RPMI7951 (cell line): Measurements from ENCODE around the gene ZNF408. TPM values are rescaled to one million over a fixed set of nuclear protein-coding genes. Genes with fewer than 3 reads are reported as not detected.
A peak's percentile ranks its signal among the peaks of the same experiment; 100 is the strongest.
"Not testable (repeated sequence)": the region's sequence is repeated elsewhere in the genome, so short reads cannot be mapped to it uniquely, and the experiment has no call there.

ENCODE experiments used
- DNase-seq: peaks from one replicate; pipeline ENCODE4 v3.0.0-alpha.2; 2012; ENCODE audit warnings: low read depth
- total RNA-seq: library from RNA; depleted of rRNA; stranded (reverse); fragments of >200 nt; shearing (Covaris generic); gene quantifications from 2 replicates; pipeline ENCODE4 v1.2.3, GENCODE V29; 2014

ZNF408 gene
- total RNA-seq, 1 experiment from 2014 or later: 4.7 TPM

DNA sequence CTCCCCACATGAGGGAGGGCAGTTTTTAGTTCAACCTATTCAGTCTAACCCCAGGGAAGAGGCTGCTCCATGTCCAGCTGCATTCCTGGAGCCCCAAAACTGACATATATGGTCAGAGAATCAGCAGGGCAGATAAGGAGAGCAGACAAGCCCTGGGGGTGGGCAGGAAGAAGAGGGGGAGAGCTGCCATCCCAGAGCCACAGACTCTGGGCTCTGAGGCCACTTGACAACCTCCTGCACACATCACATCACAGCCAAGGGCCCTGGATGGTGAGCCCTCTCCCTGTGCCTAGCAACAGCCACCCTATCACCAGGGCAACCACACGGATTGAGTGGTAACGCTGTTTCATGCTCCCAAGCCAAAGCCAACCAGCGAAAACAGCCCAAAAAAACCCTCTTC, 3.5 kb upstream of the ZNF408 start:
- no peak for DNase-seq

DNA sequence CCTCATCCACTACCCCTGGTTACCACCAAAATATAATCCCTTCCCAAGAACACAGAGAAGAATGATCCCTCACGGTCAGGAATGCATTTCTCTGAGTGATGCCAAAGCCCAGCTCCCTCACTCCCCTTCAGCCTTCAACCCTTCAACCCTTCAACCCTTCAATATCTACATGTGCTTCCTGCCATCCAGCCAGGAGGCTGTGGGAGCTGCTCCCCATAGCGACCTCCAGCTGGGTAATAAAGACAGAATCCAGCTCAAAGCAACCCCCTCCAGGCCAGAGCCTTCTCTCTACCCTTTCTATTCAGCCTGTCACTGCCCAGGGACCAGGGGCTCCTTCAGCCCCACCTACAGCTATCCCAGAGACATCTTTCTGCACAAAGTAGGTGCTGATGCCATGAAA, 3.1 kb upstream of the ZNF408 start:
- no peak for DNase-seq

DNA sequence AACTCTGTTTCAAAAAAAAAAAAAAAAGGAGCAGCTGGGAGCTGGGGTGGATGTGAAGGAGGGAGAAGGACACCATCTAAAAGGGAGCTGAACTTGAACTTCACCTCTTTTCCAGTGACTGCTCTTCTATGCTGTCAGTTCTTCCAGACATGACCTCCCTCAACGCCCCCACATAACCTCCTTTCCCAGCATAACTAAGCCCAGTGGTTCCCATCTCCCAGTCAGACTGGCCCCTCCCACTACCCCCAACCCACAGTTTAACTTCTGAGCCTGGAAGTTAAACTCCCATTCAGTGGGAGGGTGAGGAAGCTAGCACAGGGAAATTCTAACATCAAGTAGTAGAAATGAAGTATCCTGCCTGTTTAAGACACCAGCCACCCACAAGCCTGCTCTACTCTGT, 2.2 kb upstream of the ZNF408 start:
- DNase-seq: no peak

DNA sequence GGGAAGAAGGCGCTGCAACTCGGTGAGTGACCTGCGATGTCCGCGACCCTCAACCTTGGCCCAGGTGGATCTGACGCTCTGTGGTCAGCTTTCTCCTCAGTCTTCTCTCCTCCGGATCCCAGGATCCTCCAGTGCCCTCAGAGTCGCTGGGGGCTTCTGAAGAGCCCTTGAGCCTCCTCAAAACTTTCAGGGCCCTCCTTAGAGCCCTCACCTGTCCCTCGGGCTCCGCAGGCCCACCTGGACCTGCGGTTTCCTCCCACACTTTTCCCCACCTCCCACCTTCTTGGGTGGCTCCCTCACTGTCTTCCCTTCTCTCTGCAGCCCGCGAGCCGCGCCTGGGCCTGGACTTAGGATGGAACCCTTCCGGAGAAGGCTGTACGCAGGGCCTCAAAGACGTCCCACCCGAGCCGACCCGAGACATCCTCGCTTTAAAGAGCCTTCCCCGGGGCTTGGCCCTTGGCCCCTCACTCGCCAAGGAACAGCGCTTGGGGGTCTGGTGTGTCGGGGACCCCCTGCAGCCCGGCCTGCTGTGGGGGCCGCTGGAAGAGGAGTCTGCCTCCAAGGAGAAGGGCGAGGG, 335 bp downstream of the ZNF408 start:
- no peak for DNase-seq

DNA sequence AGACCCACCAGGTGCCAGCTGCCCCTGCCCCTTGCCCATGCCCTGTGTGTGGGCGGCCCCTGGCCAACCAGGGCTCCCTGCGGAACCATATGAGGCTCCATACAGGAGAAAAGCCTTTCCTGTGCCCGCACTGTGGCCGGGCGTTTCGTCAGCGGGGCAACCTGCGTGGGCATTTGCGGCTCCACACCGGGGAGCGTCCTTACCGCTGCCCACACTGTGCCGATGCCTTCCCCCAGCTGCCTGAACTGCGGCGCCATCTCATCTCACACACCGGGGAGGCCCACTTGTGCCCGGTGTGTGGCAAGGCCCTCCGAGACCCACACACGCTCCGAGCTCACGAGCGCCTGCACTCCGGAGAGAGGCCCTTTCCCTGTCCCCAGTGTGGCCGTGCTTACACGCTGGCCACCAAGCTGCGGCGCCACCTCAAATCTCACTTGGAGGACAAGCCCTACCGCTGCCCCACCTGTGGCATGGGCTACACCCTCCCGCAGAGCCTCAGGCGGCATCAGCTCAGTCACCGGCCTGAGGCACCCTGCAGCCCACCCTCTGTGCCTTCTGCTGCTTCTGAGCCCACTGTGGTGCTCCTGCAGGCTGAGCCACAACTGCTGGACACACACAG, 4.3 kb downstream of the ZNF408 start:
- DNase-seq: no peak

DNA sequence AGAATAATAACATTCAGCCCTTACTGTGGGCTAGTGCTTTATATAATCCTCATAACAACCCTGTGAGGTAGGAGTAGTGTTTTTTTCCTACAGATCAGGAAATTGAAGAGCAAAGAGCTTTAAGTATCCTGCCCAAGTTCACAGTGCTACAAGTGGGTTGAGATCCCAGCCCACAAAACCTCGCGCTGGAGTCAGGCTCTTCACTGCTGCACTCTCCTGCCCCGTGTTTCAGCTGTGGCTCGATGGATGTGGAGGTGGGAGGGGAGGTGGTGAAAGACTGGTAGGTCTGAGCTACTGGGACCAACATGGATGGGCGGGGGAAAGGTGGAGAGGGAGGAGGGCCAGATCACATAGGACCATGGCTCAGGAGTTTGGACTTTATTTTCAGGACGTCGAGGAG, 6.1 kb downstream of the ZNF408 start:
- no peak for DNase-seq

DNA sequence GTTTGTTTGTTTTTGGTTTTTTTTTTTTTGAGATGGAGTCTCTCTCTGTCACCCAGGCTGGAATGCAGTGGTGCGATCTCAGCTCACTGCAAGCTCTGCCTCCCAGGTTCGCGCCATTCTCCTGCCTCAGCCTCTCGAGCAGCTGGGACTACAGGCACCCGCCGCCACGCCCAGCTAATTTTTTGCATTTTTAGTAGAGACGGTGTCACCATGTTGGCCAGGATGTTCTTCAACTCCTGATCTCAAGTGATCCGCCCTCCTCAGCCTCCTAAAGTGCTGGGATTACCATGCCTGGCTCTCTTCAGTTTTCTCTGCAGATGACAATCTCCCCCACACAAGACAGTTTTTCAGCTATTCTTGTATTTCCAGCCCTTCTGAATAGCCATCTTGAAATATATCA, 8.5 kb downstream of the ZNF408 start:
- not testable (repeated sequence) for DNase-seq

DNA sequence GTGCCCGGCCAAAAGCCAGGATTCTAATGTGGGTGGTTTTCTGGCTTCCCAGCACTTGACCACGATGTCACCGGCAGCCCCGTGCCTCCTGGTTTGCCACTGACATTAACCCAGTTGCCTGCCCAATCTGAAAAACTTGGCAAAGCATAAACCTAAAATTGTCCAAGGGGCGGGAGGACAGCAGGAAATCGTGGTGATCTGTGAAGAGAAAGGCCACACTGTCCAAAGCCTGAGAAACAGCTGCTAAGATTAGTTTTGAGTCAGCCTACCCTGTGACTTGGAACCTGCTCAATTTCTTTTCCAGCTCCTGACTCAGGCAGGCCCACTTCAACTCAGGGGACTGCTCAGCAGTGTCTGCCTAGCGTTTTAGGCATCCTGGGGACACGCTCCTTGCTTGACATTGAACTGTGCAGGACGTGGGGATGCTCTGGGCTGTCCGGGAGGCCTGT, 10.0 kb downstream of the ZNF408 start:
- peak; percentile 92 for DNase-seq

DNA sequence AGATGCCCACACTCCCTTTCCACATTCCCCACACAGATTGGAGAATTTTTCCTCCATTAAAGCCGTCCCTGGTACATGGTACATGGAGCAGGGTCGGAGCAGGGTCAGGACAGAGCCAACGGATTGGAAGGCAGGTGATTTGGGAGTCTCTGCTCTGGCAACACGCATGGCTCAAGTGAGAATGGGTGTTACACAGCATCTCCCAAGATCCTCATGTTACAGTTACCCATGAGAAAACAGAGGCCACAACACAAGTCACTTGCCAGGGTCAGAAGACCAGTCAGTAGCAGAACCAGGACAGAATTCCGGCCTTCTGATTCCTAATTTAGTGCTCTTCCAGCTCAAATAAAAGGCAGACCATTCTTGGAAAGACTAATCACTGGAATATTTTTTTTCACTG, 10.5 kb downstream of the ZNF408 start:
- no peak for DNase-seq

DNA sequence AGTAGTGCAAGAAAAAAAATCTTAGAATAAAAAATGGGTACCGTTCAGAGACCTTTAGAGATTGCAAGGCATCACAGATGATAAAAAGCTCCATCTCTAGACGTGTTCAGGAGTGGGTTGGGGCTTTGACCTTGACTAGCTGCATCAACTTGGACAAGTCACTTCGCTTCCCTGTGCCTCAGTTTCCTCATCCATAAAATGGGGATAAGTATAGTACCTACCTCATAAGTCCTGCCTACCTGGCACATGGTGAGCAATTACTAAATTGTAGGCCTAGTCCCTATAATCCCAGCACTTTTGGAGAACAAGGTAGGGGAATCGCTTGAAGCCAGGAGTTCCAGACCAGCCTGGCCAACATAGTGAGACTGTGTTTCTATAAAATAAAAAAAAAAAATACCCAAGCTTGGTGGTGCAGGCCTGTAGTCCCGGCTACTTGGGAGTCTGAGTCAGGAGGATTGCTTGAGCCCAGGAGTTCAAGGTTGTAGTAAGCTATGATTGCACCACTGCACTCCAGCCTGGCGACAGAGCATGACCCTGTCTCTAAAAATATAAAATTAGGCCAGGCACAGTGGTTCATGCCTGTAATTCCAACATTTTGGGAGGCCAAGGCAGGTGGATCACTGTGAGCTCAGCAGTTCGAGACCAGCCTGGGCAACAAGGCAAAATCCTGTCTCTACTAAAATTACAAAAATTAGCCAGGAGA, 12.2 kb downstream of the ZNF408 start:
- DNase-seq: no peak

DNA sequence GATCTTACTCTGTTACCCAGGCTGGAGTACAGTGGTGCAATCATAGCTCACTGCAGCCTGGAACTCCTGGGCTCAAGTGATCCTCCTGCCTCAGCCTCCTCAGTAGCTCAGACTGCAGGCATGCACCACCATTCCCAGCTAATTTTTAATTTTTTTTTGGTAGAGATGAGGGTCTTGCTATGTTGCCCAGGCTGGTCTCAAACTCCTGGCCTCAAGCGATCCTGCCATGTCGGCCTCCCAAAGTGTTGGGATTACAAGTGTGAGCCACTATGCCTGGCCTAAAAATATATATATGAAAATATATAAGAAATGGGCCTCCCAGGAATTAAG, 17.0 kb downstream of the ZNF408 start:
- DNase-seq: not testable (repeated sequence)

DNA sequence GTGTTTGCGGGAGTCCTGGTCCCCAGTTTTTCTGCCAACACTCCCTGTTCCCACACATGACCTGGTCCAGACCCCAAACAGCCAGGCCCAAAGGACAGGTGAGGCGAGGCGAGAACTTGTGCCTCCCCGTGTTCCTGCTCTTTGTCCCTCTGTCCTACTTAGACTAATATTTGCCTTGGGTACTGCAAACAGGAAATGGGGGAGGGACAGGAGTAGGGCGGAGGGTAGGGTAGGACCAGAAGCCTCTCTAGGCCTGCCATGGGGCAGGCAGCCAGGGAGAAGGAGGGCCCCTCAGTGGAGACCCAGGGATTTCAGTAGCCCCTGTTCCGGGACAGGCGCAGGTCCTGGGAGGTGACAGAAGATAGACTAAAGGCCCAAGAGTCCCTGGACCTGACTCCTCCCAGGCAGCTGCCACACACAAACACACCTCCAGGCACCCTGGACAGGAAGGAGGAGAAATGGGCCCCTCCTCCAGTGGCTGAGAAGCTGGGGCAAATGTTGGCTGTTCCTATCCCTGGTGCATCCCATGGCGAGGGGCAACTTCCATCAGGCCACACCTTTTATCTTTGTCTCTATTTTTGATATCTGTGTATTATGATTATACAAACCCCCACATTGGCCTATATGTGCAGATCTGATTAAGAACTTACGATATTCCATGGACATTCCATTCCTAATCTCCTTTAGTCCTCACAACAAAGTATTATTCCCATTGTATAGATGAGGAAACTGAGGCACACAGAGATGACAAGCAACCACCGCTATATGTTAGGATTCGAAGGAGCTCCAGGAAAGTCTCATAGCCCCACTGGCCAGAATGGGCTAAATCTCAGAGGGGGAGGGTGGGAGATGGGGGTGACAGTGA, 17.6 kb downstream of the ZNF408 start:
- DNase-seq: no peak

DNA sequence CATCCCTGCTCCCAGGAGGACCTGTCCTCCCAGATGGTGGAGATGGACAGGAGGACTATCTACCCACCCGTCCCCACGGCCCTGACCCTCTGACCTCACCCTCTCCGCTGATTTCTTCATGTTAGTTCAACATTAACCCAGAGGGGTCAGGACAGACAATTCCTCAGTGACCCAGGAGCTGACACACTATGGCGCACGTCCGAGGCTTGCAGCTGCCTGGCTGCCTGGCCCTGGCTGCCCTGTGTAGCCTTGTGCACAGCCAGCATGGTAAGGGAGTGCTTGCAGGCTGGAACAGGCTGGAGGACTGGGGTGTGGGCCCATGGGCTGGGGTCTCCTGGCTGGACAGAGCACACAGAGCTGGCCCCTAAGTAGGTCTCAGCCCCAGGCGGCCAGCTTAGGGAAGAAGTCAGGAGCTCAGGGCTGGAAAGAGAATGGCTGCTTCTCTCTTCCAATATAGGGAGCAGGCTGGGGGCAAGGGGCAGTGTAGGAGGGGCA, 18.3 kb downstream of the ZNF408 start, which contains the start of gene F2:
F2 (plus strand) TSS at position 166 of the 495 bp plus-strand sequence; CDS start at position 189, 23 bp downstream.
- DNase-seq: no peak

DNA sequence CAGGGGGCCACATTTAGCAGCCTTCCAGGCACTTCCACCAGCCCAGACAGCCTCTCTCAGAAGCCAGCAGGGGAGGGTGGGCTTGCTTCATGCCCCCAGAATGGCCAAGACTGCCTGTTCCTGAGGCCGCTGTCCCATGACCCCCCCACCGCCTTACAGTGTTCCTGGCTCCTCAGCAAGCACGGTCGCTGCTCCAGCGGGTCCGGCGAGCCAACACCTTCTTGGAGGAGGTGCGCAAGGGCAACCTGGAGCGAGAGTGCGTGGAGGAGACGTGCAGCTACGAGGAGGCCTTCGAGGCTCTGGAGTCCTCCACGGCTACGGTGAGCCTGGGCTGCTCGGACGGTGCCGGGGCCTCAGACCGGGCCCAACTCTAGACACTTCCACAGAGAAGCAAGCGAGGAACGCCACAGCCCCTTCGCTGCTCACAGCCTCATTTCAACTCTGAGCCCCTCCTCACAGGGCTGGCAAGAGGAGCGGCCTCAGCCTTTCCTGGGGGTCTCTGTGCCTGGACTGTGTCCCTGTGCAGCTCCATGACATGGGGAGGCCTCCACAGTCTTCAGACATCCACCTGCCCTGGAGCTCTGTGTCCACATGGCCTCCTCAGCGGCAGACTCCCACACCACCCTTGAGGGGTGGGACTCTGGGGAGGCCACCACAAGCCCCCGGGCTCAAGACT, 18.9 kb downstream of the ZNF408 start:
- DNase-seq: no peak

DNA sequence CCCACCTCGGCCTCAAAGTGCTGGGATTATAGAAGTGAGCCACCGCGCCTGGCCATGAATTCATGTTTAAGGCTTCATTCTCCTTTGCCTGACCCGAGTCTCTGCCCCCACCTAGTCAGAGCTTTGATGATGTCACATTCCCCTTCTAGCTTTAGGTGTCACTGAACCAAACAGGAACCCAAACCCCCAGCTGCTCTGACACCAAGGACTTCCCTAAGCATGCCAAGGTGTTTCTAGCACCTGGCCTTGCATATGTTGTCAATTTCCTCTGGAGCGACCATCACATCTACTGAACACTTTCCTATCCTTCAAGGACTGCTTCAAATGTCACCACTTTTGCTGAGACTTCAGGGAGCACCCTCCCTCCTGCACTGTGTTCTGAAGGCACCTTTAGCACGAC, 20.5 kb downstream of the ZNF408 start:
- DNase-seq: no peak

DNA sequence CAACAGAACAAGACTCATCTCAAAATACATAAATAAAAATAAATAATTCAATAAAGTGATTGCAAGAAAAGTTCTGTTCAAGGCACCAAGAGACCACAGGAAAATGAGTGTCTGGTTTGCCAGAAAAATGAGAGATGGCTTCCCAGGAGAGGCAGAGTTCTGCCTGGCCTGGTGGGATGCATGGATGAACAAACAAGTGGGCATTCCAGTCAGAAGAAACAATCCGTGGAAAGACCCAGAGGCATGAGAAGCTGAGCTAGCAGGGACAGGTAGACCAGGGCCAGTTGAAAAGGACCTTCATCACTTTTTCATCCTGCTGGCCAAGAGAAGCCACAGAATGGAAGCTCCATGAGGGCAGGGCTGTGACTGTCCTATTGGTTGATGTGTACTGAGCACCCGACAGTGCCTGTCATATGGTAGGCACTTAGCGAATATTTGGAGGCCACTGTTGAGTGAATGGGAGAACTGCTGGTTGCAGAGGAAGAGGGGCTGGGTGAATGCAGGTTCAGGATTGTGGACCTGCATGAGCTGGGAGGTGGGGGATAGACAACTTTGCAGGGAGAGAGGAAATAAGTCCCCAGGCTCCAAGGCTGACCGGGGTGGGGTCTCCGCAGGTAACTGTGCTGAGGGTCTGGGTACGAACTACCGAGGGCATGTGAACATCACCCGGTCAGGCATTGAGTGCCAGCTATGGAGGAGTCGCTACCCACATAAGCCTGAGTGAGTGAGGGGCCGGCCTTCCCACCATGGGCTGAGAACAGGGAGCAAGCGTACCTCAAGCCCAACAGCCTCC, 21.9 kb downstream of the ZNF408 start:
- DNase-seq: no peak

DNA sequence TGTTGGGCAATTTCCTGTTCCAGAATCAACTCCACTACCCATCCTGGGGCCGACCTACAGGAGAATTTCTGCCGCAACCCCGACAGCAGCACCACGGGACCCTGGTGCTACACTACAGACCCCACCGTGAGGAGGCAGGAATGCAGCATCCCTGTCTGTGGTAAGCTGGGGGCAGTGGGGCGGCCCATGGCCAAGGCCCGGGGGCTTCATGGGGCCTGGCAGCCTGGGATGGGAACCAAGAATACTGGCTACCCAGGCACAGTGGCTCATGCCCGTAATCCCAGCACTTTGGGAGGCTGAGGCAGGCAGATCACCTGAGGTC, 22.5 kb downstream of the ZNF408 start:
- DNase-seq: no peak

DNA sequence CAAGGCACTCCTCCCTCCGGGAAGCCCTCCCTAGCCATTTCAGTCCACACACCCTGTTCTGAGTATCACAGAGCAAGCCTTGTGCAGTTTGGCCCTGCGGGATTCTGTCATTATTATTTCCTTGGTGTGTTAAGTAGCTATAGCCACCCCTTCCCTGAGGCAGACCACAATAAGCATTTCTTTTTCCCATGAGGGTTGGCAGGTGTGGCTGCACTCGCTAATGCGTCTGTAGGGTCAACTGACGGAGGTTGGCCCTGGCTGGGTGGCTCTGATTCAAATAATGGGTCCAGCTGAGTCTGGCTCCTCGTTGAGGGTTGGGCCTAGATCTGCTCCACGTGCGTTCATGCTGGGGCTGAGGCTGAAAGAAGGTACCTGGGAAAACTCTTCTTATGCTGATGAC, 23.3 kb downstream of the ZNF408 start:
- no peak for DNase-seq

DNA sequence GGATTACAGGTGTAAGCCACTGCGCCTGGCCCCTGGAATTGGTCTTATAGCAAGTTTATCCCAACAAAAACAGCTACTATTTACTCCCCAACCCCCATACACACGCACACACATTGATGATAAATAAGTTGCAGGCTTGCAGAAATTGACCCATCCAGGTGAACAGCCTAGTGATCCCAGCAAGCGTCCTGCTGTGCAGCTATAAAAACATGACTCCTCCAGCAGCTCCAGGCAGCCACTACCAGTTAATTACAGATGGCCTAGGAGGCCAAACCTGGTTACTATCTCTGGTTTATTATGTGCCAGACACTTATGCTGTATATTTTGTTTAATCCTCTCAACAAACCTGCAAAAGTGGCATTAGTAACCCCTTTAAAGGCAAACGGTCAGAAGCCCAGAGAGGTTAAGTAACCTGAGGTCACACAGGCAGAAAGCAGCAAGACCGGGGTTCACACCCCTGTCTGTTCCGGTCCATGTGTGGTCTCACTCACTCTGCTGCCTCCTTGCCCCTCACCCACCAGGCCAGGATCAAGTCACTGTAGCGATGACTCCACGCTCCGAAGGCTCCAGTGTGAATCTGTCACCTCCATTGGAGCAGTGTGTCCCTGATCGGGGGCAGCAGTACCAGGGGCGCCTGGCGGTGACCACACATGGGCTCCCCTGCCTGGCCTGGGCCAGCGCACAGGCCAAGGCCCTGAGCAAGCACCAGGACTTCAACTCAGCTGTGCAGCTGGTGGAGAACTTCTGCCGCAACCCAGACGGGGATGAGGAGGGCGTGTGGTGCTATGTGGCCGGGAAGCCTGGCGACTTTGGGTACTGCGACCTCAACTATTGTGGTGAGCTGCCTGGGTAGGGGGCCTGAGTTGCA, 24.7 kb downstream of the ZNF408 start:
- DNase-seq: no peak
